ENCODE data around the gene FANCI. TPM values are rescaled to one million over a fixed set of nuclear protein-coding genes. Genes with fewer than 3 reads are reported as not detected.
A peak's percentile ranks its signal among the peaks of the same experiment; 100 is the strongest.

The FANCI gene
- total RNA-seq, 1 donor from 2014 or later: 28.6 TPM

DNA sequence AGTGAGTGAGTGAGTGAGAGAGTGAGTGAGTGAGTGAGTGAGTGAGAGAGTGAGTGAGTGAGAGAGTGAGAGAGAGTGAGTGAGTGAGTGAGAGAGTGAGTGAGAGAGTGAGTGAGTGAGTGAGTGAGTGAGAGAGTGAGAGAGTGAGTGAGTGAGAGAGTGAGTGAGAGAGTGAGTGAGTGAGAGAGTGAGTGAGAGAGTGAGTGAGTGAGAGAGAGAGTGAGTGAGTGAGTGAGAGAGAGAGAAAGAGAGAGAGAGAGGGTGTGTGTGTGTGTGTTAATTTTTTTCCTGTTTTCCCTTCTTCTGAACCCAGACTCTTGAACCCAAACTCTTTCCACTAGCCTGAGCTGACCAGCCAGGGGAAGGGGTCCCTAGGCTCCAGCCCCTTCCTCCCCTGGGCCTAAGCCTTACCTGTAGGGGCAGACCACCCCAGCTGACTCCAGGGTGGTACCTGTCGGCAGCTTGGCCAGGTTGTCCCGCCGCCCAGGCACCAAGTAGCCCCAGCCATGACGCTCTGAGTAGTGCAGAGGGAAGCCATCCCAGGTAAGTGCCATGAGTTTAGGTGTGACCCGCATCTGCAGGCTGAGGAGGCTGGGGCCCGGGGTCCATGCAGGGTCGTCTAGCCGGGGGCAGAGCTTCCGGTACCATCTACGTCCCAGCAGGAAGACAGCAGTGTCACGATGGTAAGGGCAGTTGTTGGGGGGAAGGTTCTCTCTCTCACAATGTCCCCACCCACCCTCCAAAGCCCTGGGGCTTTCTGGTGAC is 81.4 kb downstream of the FANCI start:
- Mint-ChIP-seq H3K36me3 (ENCODE audit: low read depth, unreplicated experiment) (peaks cover 56% of the 10 kb centered on the region), H3K4me3 (ENCODE audit: unreplicated experiment) (peak overlapping the region; percentile 61)

DNA sequence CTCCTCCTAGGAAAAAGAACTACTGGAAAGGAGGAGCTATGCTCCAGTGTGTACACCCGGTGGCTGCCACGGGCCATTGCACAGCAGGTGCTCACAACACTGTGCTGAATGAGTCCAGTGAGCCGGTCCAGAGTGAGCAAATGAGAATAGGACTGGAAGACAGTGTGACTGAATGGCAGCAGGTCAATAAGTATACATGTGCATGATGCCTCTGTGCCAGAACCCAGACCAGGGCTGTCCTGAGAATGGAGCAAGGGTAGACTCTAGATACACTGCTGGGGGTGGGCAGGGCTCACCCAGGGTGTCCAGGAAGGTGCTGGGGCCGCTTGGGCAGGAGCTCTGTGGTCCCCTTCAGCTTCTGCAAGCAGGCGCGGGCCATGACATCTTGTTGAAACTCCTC is 82.5 kb downstream of the FANCI start:
- no peak for DNase-seq (ENCODE audit: low spot score)
- H3K9me3 Mint-ChIP-seq (ENCODE audit: unreplicated experiment): no peaks in the 10 kb centered on the region
- peaks cover 56% of the 10 kb centered on the region for H3K36me3 Mint-ChIP-seq (ENCODE audit: low read depth, unreplicated experiment)
- TF ChIP-seq, protein P1, sequence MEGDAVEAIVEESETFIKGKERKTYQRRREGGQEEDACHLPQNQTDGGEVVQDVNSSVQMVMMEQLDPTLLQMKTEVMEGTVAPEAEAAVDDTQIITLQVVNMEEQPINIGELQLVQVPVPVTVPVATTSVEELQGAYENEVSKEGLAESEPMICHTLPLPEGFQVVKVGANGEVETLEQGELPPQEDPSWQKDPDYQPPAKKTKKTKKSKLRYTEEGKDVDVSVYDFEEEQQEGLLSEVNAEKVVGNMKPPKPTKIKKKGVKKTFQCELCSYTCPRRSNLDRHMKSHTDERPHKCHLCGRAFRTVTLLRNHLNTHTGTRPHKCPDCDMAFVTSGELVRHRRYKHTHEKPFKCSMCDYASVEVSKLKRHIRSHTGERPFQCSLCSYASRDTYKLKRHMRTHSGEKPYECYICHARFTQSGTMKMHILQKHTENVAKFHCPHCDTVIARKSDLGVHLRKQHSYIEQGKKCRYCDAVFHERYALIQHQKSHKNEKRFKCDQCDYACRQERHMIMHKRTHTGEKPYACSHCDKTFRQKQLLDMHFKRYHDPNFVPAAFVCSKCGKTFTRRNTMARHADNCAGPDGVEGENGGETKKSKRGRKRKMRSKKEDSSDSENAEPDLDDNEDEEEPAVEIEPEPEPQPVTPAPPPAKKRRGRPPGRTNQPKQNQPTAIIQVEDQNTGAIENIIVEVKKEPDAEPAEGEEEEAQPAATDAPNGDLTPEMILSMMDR (IDR thresholded peaks at IDR 0.05; ENCODE audit: unreplicated experiment): no peak
- no peak overlapping the region for H3K27ac Mint-ChIP-seq (ENCODE audit: unreplicated experiment)
- peaks cover 16% of the 10 kb centered on the region for H3K4me1 Mint-ChIP-seq (ENCODE audit: unreplicated experiment)
- peaks cover 6% of the 10 kb centered on the region for H3K27me3 Mint-ChIP-seq (ENCODE audit: unreplicated experiment)
- no peak overlapping the region for H3K4me3 Mint-ChIP-seq (ENCODE audit: unreplicated experiment)

More for the DNA sequence above, 81.4 kb downstream of the FANCI start:
- Mint-ChIP-seq H3K4me1 (ENCODE audit: unreplicated experiment) (peaks cover 9% of the 10 kb centered on the region), H3K9me3 (ENCODE audit: unreplicated experiment) (no peaks in the 10 kb centered on the region), H3K27ac (ENCODE audit: unreplicated experiment) (peak overlapping the region; percentile 67), H3K27me3 (ENCODE audit: unreplicated experiment) (peaks cover 6% of the 10 kb centered on the region)
- TF ChIP-seq, protein P1 (IDR thresholded peaks at IDR 0.05; ENCODE audit: unreplicated experiment): no peak
- no peak for DNase-seq (ENCODE audit: low spot score)

- Mint-ChIP-seq H3K4me1 (ENCODE audit: unreplicated experiment) (peaks cover 22% of the 10 kb centered on the region), H3K27me3 (ENCODE audit: unreplicated experiment) (peaks cover 4% of the 10 kb centered on the region), H3K36me3 (ENCODE audit: low read depth, unreplicated experiment) (peaks cover 60% of the 10 kb centered on the region), H3K9me3 (ENCODE audit: unreplicated experiment) (no peaks in the 10 kb centered on the region), H3K4me3 (ENCODE audit: unreplicated experiment) (peak overlapping the region; percentile 33), H3K27ac (ENCODE audit: unreplicated experiment) (no peak overlapping the region)
- DNase-seq (ENCODE audit: low spot score): no peak
- TF ChIP-seq, protein P1 (IDR thresholded peaks at IDR 0.05; ENCODE audit: unreplicated experiment): no peak
These were observed 83.3 kb downstream of the FANCI start for GRCh38 chr15:89327113-89327512.

GRCh38 chr15:89328398-89329254 is 84.8 kb downstream of the FANCI start:
- Mint-ChIP-seq H3K9me3 (ENCODE audit: unreplicated experiment) (no peaks in the 10 kb centered on the region), H3K4me3 (ENCODE audit: unreplicated experiment) (no peak overlapping the region), H3K4me1 (ENCODE audit: unreplicated experiment) (peaks cover 24% of the 10 kb centered on the region), H3K27ac (ENCODE audit: unreplicated experiment) (no peak overlapping the region), H3K27me3 (ENCODE audit: unreplicated experiment) (peaks cover 3% of the 10 kb centered on the region), H3K36me3 (ENCODE audit: low read depth, unreplicated experiment) (peaks cover 57% of the 10 kb centered on the region)
- DNase-seq (ENCODE audit: low spot score): no peak
- TF ChIP-seq, protein P1 (IDR thresholded peaks at IDR 0.05; ENCODE audit: unreplicated experiment): no peak
